ENCODE results near the gene SPDYE6. TPM values are rescaled to one million over a fixed set of nuclear protein-coding genes. Genes with fewer than 3 reads are reported as not detected.

SPDYE6 gene
- polyA plus RNA-seq, 1 of the 3 experiments (the other 2 are of a cell fraction), result not detected

DNA sequence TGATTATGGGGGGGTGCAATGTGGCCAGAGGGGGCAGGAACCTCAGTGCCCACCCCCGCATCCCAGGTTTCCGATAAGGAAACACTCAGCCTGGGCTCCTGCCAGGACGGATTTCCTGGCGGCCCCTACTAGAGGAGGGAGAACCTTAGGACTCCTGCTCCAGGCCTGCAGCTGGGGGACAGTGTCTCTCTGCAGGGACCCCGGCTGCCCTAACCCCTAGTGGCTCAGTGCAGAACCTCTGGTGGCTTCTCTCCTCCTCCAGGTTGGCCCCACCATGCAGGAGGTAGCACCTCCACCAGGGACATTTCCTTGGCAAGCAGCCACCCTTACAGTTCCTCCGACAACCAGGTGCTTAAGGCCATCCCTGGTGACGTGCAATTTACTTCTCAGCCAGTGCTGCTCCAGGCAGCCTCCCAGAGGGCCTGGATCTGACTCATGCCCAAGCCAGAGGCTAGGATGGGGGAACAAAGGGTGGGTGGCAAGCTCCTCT lies 37.7 kb downstream of the SPDYE6 start (continued):
- TF ChIP-seq, protein P1, sequence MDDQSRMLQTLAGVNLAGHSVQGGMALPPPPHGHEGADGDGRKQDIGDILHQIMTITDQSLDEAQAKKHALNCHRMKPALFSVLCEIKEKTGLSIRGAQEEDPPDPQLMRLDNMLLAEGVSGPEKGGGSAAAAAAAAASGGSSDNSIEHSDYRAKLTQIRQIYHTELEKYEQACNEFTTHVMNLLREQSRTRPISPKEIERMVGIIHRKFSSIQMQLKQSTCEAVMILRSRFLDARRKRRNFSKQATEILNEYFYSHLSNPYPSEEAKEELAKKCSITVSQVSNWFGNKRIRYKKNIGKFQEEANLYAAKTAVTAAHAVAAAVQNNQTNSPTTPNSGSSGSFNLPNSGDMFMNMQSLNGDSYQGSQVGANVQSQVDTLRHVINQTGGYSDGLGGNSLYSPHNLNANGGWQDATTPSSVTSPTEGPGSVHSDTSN (IDR thresholded peaks at IDR 0.05), result no peak
- no peak for TF ChIP-seq FOSL2 (IDR thresholded peaks at IDR 0.05; ENCODE audit: borderline replicate concordance, low read depth)

DNA sequence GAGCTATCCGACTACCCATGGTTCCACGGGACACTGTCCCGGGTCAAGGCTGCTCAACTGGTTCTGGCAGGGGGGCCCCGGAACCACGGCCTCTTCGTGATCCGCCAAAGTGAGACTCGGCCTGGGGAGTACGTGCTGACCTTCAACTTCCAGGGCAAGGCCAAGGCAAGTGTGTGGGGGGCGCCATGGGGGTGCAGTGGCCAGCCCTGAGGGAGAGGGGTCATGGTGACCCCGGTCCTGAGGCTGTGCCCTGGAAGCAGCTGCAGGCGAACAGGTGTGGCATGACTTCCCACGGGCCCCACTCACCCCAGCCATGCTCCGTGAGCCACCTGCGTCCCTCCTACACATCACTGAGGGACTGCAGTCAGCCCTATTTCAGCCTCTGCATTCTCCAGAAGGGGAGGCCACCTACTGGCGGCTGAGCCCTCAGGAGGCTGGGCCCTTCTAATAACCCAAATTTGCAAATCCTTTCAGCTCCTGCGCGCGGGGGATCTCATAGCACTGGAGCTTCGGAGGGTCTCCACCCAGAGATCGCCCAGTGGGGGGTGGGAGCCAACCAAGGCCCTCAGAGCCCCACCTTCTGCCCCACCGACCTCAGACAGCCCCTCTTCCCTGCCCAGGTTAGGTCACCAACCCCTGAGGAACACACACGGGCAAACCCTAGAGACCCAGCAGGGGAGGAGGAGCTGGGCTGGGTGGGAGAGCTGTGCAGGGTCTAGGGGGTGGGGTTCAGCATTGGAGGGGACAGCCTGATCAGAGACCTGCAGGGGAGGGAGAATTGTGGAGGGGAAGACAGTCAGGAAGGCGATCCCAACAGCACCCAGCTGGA lies 38.8 kb downstream of the SPDYE6 start:
- Histone ChIP-seq H3K36me3 (replicated peaks in 1 of 2; ENCODE audit: control insufficient read depth in 1 of 2, insufficient read depth in 2 of 2, low read length in 1 of 2) (peaks cover 0 to 4% of the 10 kb centered on the region in 2 experiments), H3K27ac (ENCODE audit: low read depth in 2 of 2, low read length in 1 of 2) (no peak overlapping the region), H3K9ac (no peak overlapping the region), H3K4me2 (no peak overlapping the region), H3F3A (replicated peaks; ENCODE audit: insufficient read depth) (no peaks in the 10 kb centered on the region), H4K20me1 (ENCODE audit: insufficient read depth) (no peaks in the 10 kb centered on the region), H3K4me1 (ENCODE audit: control insufficient read depth in 1 of 2, insufficient read depth in 2 of 2, low read depth in 1 of 2, low read length in 1 of 2) (peaks cover 0 to 4% of the 10 kb centered on the region in 2 experiments; a peak in 1 of 4 replicates), H3K9me2 (no peaks in the 10 kb centered on the region), H3K27me3 (ENCODE audit: insufficient read depth) (no peaks in the 10 kb centered on the region), H2AFZ (ENCODE audit: low read depth) (no peak overlapping the region), H3K9me3 (no peaks in the 10 kb centered on the region), H3K79me2 (ENCODE audit: insufficient read depth) (no peaks in the 10 kb centered on the region), H3K4me3 (ENCODE audit: low read depth in 2 of 2, low read length in 1 of 2) (no peak overlapping the region)
- POLR2A ChIA-PET, result no interaction called here
- 94% methylated on average over 22 of the region's 24 CpGs for WGBS (ENCODE audit: low lambda C conversion rate)
- DNase-seq, result peak; percentile 36
- no peak for TF ChIP-seq MEF2A (IDR thresholded peaks at IDR 0.05; ENCODE audit: borderline replicate concordance, low read depth)
- no peak for TF ChIP-seq TAF1 (IDR thresholded peaks at IDR 0.05; ENCODE audit: borderline replicate concordance, low read depth, low read length)
- TF ChIP-seq, protein P2, sequence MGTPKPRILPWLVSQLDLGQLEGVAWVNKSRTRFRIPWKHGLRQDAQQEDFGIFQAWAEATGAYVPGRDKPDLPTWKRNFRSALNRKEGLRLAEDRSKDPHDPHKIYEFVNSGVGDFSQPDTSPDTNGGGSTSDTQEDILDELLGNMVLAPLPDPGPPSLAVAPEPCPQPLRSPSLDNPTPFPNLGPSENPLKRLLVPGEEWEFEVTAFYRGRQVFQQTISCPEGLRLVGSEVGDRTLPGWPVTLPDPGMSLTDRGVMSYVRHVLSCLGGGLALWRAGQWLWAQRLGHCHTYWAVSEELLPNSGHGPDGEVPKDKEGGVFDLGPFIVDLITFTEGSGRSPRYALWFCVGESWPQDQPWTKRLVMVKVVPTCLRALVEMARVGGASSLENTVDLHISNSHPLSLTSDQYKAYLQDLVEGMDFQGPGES (IDR thresholded peaks at IDR 0.05; ENCODE audit: low read depth, low read length), result no peak
- TF ChIP-seq, protein P3, sequence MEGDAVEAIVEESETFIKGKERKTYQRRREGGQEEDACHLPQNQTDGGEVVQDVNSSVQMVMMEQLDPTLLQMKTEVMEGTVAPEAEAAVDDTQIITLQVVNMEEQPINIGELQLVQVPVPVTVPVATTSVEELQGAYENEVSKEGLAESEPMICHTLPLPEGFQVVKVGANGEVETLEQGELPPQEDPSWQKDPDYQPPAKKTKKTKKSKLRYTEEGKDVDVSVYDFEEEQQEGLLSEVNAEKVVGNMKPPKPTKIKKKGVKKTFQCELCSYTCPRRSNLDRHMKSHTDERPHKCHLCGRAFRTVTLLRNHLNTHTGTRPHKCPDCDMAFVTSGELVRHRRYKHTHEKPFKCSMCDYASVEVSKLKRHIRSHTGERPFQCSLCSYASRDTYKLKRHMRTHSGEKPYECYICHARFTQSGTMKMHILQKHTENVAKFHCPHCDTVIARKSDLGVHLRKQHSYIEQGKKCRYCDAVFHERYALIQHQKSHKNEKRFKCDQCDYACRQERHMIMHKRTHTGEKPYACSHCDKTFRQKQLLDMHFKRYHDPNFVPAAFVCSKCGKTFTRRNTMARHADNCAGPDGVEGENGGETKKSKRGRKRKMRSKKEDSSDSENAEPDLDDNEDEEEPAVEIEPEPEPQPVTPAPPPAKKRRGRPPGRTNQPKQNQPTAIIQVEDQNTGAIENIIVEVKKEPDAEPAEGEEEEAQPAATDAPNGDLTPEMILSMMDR (IDR thresholded peaks at IDR 0.05), result no peak
- no peak for TF ChIP-seq RFX5 (IDR thresholded peaks at IDR 0.05; ENCODE audit: low read length)
- CTCF ChIA-PET, result interaction anchor here (0.6 to 2.4 kb wide), 4 partner anchors 9 to 775 kb away, joined by 3 to 6 read pairs (median 4); no protein-coding TSS in a partner anchor

All from SK-N-SH (cell line).